22Rv1 (cell line): ENCODE measurements around the gene MYH13.

Experiments used
- H3K27ac ChIP-seq: fragments of 450-650 bp; 2 replicates; pipeline ENCODE4 v1.5.1; 2017
- ZFX ChIP-seq: fragments of 450-650 bp; IDR thresholded peaks from 2 replicates; pipeline ENCODE4 v1.6.1; 2017; ENCODE audit warnings: antibody characterized with exemption, borderline replicate concordance
- TF ChIP-seq, protein P1 (sequence below): fragments of 450-650 bp; IDR thresholded peaks from 2 replicates; pipeline ENCODE4 v1.5.1; 2017; ENCODE audit warnings: mild to moderate bottlenecking

MYH13 gene

DNA sequence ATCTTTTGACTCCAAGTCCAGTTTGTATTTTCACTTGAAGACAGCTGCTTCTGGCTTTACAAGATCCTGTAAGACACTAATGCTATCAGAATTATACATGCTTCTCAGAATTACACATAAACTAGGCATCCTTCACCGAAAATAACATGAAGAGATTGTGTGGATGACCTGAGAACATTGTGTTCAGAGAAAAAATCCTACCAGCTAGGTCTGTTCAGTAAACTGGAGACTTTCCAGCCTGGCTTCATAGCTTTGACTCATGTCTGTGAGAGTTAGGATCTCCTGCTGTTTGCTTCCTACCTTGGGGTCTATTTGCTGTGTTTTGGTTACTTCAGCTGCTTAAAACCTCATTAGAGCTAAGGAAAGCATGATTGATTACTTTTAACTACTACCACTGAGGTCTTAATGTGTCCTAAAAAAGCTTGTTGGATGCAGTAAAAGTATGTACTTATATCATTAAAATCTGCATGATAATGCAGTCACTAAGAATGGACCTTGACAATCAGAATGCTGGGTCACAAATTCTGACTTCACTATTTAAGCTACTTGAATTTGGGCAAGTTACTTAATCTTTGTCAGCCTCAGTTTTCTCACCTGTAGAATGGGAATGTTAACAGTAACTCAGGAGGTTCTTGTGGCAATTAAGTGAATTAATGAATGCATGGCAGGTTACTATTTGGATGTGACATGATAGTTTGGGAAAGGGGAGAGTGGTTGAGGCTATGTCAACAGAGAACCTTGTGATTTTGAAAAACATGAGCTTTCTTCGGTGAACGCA is 8.0 kb upstream of the MYH13 start:
- TF ChIP-seq ZFX = no peak
- TF ChIP-seq, protein P1, sequence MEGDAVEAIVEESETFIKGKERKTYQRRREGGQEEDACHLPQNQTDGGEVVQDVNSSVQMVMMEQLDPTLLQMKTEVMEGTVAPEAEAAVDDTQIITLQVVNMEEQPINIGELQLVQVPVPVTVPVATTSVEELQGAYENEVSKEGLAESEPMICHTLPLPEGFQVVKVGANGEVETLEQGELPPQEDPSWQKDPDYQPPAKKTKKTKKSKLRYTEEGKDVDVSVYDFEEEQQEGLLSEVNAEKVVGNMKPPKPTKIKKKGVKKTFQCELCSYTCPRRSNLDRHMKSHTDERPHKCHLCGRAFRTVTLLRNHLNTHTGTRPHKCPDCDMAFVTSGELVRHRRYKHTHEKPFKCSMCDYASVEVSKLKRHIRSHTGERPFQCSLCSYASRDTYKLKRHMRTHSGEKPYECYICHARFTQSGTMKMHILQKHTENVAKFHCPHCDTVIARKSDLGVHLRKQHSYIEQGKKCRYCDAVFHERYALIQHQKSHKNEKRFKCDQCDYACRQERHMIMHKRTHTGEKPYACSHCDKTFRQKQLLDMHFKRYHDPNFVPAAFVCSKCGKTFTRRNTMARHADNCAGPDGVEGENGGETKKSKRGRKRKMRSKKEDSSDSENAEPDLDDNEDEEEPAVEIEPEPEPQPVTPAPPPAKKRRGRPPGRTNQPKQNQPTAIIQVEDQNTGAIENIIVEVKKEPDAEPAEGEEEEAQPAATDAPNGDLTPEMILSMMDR = no peak
- no peak overlapping the region for H3K27ac ChIP-seq

DNA sequence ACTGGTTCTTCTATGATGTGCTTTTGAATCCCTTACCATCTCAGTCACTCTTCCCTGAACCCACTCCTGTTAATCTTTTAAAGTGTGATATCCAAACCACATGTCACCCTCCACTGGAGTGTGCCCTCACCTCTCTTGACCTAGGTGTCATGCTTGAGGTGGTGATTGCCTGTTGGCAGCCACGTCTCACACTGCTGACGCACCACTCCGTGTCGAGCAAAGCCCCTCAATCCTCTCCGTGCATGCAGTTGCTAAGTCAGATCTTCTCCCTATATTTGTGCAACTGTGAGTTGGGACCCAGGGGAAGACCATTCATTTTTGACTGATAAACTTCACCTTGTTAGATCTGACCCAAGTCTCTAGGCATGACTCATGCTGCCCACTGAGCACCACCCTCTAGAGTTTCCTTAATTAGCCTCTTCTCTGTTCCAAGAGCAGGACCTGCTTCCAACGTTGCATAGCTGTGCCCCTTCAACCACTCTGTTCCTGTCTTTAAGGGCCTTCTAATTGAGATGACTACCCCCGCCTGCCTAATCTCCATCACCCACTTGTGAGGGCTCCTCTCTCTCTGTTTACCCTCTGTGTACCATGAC is 2.7 kb downstream of the MYH13 start:
- no peak overlapping the region for H3K27ac ChIP-seq
- TF ChIP-seq, protein P1 = no peak
- TF ChIP-seq ZFX = no peak

DNA sequence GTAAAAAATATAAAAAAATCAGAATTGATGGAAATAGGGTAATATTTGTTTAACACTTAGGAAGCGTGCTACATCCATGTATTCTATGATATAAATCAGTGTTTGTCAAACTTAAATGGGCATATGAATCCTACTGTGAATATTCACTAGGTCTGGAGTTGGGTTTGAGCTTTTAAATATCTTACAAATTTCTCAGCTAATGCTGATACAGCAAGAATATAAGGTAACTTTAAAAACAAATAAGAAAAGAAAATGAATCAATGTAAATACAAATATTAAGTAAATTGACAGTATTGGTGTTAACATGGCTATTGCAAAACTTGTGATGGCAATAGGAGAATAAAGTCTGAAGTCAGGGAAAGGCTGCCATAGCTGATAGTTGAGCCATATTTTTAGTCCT is 3.6 kb downstream of the MYH13 start:
- TF ChIP-seq ZFX = no peak
- TF ChIP-seq, protein P1 = no peak
- H3K27ac ChIP-seq = no peak overlapping the region

DNA sequence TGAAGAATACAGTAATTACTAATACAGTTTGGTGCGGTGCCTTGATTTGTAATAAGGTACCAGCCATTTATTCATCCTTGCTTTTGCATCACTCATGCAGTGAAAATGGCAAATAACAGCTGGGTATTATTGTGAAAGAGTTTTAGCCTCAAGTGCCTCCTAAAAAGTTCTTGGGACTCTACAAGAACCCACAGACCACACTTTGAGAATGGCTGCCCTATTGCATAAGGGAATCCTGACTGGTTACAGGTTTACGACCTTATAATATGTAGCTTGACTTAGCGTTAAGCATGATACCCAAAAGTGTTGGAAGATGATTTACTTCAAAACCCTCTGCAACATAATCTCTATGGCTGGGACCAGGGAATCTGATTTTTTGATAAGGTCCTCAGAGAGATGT is 4.2 kb downstream of the MYH13 start:
- TF ChIP-seq ZFX = no peak
- no peak overlapping the region for H3K27ac ChIP-seq

DNA sequence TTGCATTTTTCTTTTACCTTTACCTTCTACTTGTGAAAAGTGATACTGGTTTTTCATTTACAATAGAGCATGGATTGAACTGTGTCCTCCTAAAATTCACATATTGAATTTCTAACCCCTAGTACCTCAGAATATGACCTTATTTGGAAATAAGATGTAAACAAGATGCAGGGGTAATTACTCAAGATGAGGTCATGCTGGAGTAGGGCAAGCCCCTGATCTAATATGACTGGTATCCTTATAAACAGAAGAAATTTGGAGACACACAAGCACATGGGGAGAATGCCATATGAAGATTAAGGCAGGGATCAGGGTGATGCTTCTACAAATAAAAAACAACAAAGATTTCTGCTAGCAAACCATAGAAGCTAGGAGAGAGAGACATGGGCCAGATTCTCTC is 12.2 kb downstream of the MYH13 start:
- TF ChIP-seq, protein P1 = no peak
- no peak for TF ChIP-seq ZFX
- no peak overlapping the region for H3K27ac ChIP-seq

DNA sequence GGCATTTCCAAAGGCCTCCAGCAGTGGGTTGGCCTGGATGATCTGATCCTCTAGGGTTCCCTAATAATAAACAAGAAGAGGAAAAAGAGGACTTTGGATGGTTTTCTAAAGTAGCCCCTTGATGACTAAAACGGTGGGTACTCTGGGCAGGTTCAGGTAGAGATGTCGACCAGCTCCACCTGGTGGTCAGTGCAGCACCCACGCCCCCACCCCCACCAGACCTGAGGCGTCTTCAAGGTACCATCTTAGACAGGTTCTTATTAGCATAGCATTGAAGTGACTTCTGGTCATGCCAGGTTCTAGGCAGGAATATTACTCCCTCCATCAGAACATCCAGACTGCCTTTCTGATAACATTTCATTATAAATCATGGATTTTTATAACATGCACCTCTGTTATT is 15.0 kb downstream of the MYH13 start:
- TF ChIP-seq, protein P1 = peak; percentile 71
- TF ChIP-seq ZFX = no peak
- no peak overlapping the region for H3K27ac ChIP-seq

DNA sequence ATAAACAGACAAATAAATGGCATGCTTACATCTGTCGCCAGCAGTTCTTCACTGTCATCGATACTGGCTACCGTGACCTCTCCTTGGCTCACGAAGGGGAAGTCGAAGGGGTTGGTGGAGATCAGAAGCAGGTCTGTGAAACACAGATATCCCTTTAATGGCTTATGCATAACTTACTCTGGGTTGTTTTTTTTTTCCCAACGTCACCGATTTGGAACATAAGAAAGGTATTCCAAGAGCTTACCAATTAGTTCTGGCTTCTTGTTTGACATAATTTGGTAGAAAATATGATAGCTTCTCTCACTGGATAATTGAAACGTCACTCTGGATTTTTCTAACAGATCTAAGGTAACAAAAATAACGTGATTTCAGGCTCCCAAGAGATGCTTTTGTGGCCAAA is 18.2 kb downstream of the MYH13 start:
- no peak overlapping the region for H3K27ac ChIP-seq
- TF ChIP-seq, protein P1 = no peak
- TF ChIP-seq ZFX = no peak
